Loucy (cell line): ENCODE data around the gene FOXP1.
"Not testable (repeated sequence)": the region's sequence is repeated elsewhere in the genome, so short reads cannot be mapped to it uniquely, and the experiment has no call there.

ENCODE experiments used
- CTCF ChIP-seq: fragments of 200-600 bp; sonication (generic); conservative IDR thresholded peaks from 2 replicates; pipeline ENCODE4 v1.5.1; 2014; ENCODE audit warnings: mild to moderate bottlenecking, antibody characterized with exemption, low read length
- EZH2phosphoT487 ChIP-seq: fragments of 200-600 bp; IDR thresholded peaks from 2 replicates; pipeline ENCODE4 v1.6.1; 2018; ENCODE audit warnings: antibody characterized with exemption, mild to moderate bottlenecking, moderate library complexity, borderline replicate concordance

- not testable (repeated sequence) for TF ChIP-seq CTCF, EZH2phosphoT487
Observed at GRCh38 chr3:71324224-71324623, 259.3 kb downstream of the FOXP1 start.
